NCI-H524 (cell line): ENCODE results near the gene OR8G1.
"Not testable (repeated sequence)": the region's sequence is repeated elsewhere in the genome, so short reads cannot be mapped to it uniquely, and the experiment has no call there.

Source experiments
- DNase-seq, 2 experiments: peaks; one replicate each; lab custom pipeline; 2025; lab: John Stamatoyannopoulos, UW

The OR8G1 gene

GRCh38 chr11:124238512-124238911 lies 2.4 kb upstream of the OR8G1 start:
- DNase-seq, result no peak

DNA sequence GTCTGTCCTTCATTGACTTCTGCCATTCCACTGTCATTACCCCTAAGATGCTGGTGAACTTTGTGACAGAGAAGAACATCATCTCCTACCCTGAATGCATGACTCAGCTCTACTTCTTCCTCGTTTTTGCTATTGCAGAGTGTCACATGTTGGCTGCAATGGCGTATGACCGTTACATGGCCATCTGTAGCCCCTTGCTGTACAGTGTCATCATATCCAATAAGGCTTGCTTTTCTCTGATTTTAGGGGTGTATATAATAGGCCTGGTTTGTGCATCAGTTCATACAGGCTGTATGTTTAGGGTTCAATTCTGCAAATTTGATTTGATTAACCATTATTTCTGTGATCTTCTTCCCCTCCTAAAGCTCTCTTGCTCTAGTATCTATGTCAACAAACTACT lies 9.0 kb downstream of the OR8G1 start:
- not testable (repeated sequence) for DNase-seq

GRCh38 chr11:124256076-124256475 lies 15.2 kb downstream of the OR8G1 start, which contains the start of gene OR8G5:
TSS of gene OR8G5 (plus strand) at chr11:124256376. CDS start at chr11:124264932, 8,556 bp downstream.
- DNase-seq, result no peak

GRCh38 chr11:124265041-124265440 lies 24.1 kb downstream of the OR8G1 start:
- not testable (repeated sequence) for DNase-seq

- DNase-seq, result peak; percentile 32 to 78
Measured at GRCh38 chr11:124270886-124271285, 30.0 kb downstream of the OR8G1 start.

DNA sequence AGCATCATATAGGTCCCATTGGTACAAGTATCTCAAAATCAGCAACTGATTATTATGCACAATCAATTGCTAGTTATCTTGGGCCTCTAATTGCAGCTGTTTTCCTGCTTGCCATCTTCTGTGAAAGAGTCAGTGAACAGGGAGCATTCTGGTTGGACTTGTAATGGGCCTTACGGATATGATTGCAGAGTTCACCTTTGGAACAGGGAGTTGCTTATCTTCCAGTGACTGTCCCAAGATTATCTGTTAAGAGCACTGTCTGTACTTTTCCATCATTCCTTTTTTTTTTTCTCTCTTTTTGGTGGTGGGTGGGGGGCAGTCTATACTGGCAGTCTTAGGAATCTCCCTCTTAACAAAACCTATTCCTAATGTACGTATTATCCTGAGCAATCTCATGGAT lies 33.1 kb downstream of the OR8G1 start:
- DNase-seq, result no peak

GRCh38 chr11:124276081-124276480 lies 35.2 kb downstream of the OR8G1 start:
- DNase-seq, result no peak

GRCh38 chr11:124277207-124277606 lies 36.3 kb downstream of the OR8G1 start:
- DNase-seq, result no peak

GRCh38 chr11:124277804-124278203 lies 36.9 kb downstream of the OR8G1 start:
- DNase-seq, result peak in 1 of 2 experiments; percentile 25

GRCh38 chr11:124278261-124278660 lies 37.4 kb downstream of the OR8G1 start:
- no peak for DNase-seq

- DNase-seq, result no peak
Measured at GRCh38 chr11:124285610-124286344, 44.9 kb downstream of the OR8G1 start.

- DNase-seq, result no peak
Measured at GRCh38 chr11:124294687-124295086, 53.8 kb downstream of the OR8G1 start.

- DNase-seq, result no peak
Measured at GRCh38 chr11:124296016-124296415, 55.1 kb downstream of the OR8G1 start.

DNA sequence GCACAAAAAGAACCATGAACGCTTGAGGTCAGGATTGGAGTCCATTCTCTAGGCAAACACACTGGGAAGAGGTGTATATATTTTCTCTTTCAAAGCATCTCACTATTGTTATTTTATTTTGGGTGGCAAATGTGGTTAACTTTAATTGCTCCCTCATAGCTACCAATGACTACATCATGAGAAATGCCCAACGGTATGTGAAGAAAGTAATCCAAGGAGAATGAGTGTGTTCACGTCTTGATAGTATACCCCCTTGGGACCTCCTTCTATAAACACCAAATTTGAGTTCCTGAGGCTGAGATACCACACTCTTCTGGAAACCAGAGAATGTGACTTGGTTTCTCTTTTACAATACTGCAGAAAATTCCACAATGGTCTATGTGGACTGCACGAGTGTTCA lies 57.0 kb downstream of the OR8G1 start:
- DNase-seq, result no peak

DNA sequence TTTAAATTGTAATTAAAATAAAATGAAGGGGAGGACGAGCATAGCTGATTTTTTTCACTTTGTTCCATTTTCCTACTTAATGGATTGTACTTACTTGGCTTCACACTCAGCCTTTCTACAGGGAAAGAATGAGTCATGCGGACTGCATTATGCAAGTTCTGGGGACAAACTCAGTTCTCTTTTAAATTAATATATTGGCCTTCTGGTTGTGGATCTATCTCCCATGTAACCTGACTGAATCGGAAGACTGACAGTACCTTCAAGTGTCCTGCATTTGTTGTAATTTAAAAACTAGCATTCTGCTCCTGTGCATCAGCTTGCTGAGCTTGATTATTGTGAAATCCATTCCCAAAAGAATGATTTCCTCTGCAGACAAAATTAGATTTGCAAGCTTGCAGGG lies 60.7 kb downstream of the OR8G1 start:
- DNase-seq, result no peak

DNA sequence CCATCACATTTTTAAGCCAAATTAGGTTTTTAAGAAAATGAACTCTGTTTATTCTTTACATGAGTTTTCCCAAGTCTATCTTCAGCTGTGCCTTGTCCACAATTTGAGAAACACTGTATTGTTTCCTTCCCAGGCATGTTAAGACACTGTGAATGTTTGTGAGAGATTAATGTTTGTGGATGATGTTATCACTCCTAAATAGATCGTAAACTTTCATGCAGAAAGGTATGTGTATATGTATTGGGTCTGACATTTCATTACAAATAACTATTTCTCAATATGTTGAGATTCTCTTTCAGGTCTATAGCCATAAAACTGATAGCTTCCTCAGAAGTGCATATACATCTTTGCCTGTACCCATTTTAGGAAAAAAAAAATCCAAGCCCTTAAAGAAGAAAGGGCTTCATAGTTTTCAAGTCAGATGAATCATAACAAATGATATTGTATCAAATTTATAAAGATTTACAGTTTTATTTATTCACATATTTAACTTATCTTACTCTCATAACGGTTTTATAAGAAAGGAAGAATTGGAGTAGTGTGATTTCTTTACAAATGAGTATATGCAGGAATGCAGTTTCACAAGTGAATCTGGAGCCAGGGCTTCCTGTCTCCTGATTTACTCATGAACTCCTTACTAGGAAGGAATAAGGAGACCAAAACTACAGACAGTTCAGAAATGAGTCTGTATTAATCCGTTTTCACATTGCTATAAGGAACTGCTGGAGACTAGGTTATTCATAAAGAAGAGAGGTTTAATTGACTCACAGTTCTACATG lies 61.6 kb downstream of the OR8G1 start:
- no peak for DNase-seq
